Body of pancreas (tissue), 4 donors: ENCODE data around the gene EEFSEC. TPM values are rescaled to one million over a fixed set of nuclear protein-coding genes. Genes with fewer than 3 reads are reported as not detected.
A peak's percentile ranks its signal among the peaks of the same experiment; 100 is the strongest.

Source experiments
- ATAC-seq: fragments of 150-250 bp; one replicate; pipeline ENCODE4 v1.9.1; 2016
- DNase-seq, 4 donors: peaks; one replicate each; pipeline ENCODE4 v3.0.0-alpha.2; 2019
- H3K27ac ChIP-seq, 4 donors: fragments of 200-600 bp; sonication (generic); 1 replicate in 3 of 4; 2 replicates in 1 of 4; pipeline versions ENCODE4 v1.5.1 to v1.6.1; 2016 to 2019; ENCODE audit warnings: mild to moderate bottlenecking in 1 of 4, mixed read lengths in 1 of 4, moderate library complexity in 1 of 4
- H3K27me3 ChIP-seq, 2 donors: fragments of 200-600 bp; sonication (generic); one replicate each; pipeline ENCODE4 v1.6.0; 2016; ENCODE audit warnings: mild to moderate bottlenecking in 1 of 2
- H3K36me3 ChIP-seq, 2 donors: fragments of 200-600 bp; sonication (generic); replicated peaks in 1 of 2; 2 replicates each; pipeline ENCODE4 v1.5.1; 2016; ENCODE audit warnings: low read depth in 2 of 2; ENCODE audit not compliant: insufficient read depth in 1 of 2
- H3K4me1 ChIP-seq: fragments of 200-600 bp; sonication (generic); one replicate; pipeline ENCODE4 v1.6.0; 2016
- H3K4me3 ChIP-seq, 2 donors: fragments of 200-600 bp; sonication (generic); 1 replicate in 1 of 2; 2 replicates in 1 of 2; pipeline ENCODE4 v1.5.1; 2016 to 2019
- H3K9me3 ChIP-seq, 3 donors: fragments of 200-600 bp; sonication (generic); 1 replicate in 2 of 3; 2 replicates in 1 of 3; pipeline ENCODE4 v1.5.1; 2016
- CTCF ChIP-seq, 7 experiments: fragments of 450-650 bp in 4 of 7; fragments of 200-600 bp in 3 of 7; sonication (generic) in 3 of 7; IDR thresholded peaks; one replicate each; pipeline ENCODE4 v1.5.1; 2016 to 2019; ENCODE audit warnings: antibody characterized with exemption in 7 of 7
- POLR2A ChIP-seq, 3 donors: fragments of 450-650 bp; IDR thresholded peaks; one replicate each; pipeline ENCODE4 v1.6.1; 2016; ENCODE audit warnings: antibody characterized with exemption in 3 of 3, mild to moderate bottlenecking in 2 of 3
- WGBS, 2 donors: methylation state at CpG; one replicate each; pipeline ENCODE4 v1.1.5; 2017; 5-methylcytosine and 5-hydroxymethylcytosine counted together
- intact Hi-C: fragments of 100-400 bp; cut with DNase I; formaldehyde crosslinking; loops from one replicate; pipeline ENCODE4 v1.15.1; 2023
- total RNA-seq, 2 donors: library from RNA; depleted of rRNA; stranded (reverse); fragments of >200 nt; gene quantifications; one replicate each; pipeline ENCODE4 v1.1.0, GENCODE V29; 2016

Gene EEFSEC
- total RNA-seq, 2 donors from 2014 or later, result 8.6 to 33.0 TPM

GRCh38 chr3:128143496-128143895, 9.8 kb upstream of the EEFSEC start:
- H3K4me3 ChIP-seq, result no peak overlapping the region
- TF ChIP-seq CTCF (IDR thresholded peaks at IDR 0.05), result no peak
- no peak for TF ChIP-seq POLR2A (IDR thresholded peaks at IDR 0.05)
- H3K4me1 ChIP-seq, result no peaks in the 10 kb centered on the region
- no peaks in the 10 kb centered on the region for H3K9me3 ChIP-seq
- intact Hi-C loops, result no loop called here
- no peak overlapping the region for H3K27ac ChIP-seq
- 82 to 89% methylated on average over 4 of the region's 4 CpGs for WGBS, 2 donors
- ATAC-seq, result no peak
- H3K36me3 ChIP-seq, result no peaks in the 10 kb centered on the region
- H3K27me3 ChIP-seq, result no peaks in the 10 kb centered on the region
- no peak for DNase-seq

GRCh38 chr3:128144512-128145187, 8.6 kb upstream of the EEFSEC start:
- Histone ChIP-seq H3K4me1 (no peaks in the 10 kb centered on the region), H3K4me3 (no peak overlapping the region), H3K9me3 (no peaks in the 10 kb centered on the region), H3K36me3 (no peaks in the 10 kb centered on the region), H3K27ac (no peak overlapping the region), H3K27me3 (no peaks in the 10 kb centered on the region)
- intact Hi-C loops, result no loop called here
- ATAC-seq, result no peak
- TF ChIP-seq CTCF (IDR thresholded peaks at IDR 0.05) (no peak), POLR2A (IDR thresholded peaks at IDR 0.05) (no peak)
- 65 to 66% methylated on average over 5 of the region's 5 CpGs for WGBS, 2 donors
- no peak for DNase-seq

- DNase-seq (peak in 1 of 4 donors; percentile 48), ATAC-seq (no peak)
- H3K4me3 ChIP-seq, result no peak overlapping the region
- no peaks in the 10 kb centered on the region for H3K4me1 ChIP-seq
- H3K27ac ChIP-seq, result no peak overlapping the region
- H3K9me3 ChIP-seq, result no peaks in the 10 kb centered on the region
- intact Hi-C loops, result no loop called here
- H3K27me3 ChIP-seq, result no peaks in the 10 kb centered on the region
- H3K36me3 ChIP-seq, result no peaks in the 10 kb centered on the region
- WGBS, 2 donors, result 59 to 70% methylated on average over 6 of the region's 6 CpGs
- TF ChIP-seq POLR2A (IDR thresholded peaks at IDR 0.05) (no peak), CTCF (IDR thresholded peaks at IDR 0.05) (no peak)
Measured at GRCh38 chr3:128145279-128145678, 8.0 kb upstream of the EEFSEC start.

- Histone ChIP-seq H3K27me3 (no peaks in the 10 kb centered on the region), H3K27ac (no peak overlapping the region), H3K36me3 (no peaks in the 10 kb centered on the region), H3K4me3 (no peak overlapping the region), H3K9me3 (no peaks in the 10 kb centered on the region), H3K4me1 (no peaks in the 10 kb centered on the region)
- DNase-seq, result no peak
- 90 to 94% methylated on average over 14 of the region's 14 CpGs for WGBS, 2 donors
- intact Hi-C loops, result no loop called here
- ATAC-seq, result no peak
- no peak for TF ChIP-seq CTCF (IDR thresholded peaks at IDR 0.05)
- TF ChIP-seq POLR2A (IDR thresholded peaks at IDR 0.05), result no peak
Measured at GRCh38 chr3:128146201-128146600, 7.1 kb upstream of the EEFSEC start.

- peaks cover 7% of the 10 kb centered on the region for H3K4me1 ChIP-seq
- no peak for TF ChIP-seq POLR2A (IDR thresholded peaks at IDR 0.05)
- no peak for TF ChIP-seq CTCF (IDR thresholded peaks at IDR 0.05)
- no peaks in the 10 kb centered on the region for H3K9me3 ChIP-seq
- no peak for ATAC-seq
- intact Hi-C loops, result no loop called here
- no peak overlapping the region for H3K4me3 ChIP-seq
- peak in 2 of 4 donors; percentile 30 to 40 for DNase-seq
- H3K27me3 ChIP-seq, result no peaks in the 10 kb centered on the region
- no peak overlapping the region for H3K27ac ChIP-seq
- WGBS, 2 donors, result 75 to 80% methylated on average over 5 of the region's 5 CpGs
- H3K36me3 ChIP-seq, result no peaks in the 10 kb centered on the region
Measured at GRCh38 chr3:128149650-128150049, 3.6 kb upstream of the EEFSEC start.
